Common myeloid progenitor, CD34-positive (primary cell): Measurements from ENCODE around the gene NMRAL1.
A peak's percentile ranks its signal among the peaks of the same experiment; 100 is the strongest.

ENCODE experiments used
- CTCF ChIA-PET: fragments of 350-600 bp; sonication (Branson Sonifier 250); formaldehyde crosslinking; loops from one replicate; lab custom pipeline; 2021; ENCODE audit warnings: antibody characterized with exemption; lab: Charles Lee
- POLR2A ChIA-PET: fragments of 350-600 bp; sonication (Branson Sonifier 250); formaldehyde crosslinking; loops from one replicate; lab custom pipeline; 2021; ENCODE audit warnings: antibody characterized with exemption; lab: Charles Lee
- DNase-seq, 3 donors: peaks; one replicate each; pipeline versions ENCODE4 v3.0.0 to v3.0.0-alpha.2; 2013
- H3K27ac ChIP-seq, 2 experiments: 1 replicate in 1 of 2; 2 replicates in 1 of 2; pipeline ENCODE4 v1.7.0; 2013; ENCODE audit warnings: inconsistent platforms in 2 of 2, low read length in 2 of 2, mild to moderate bottlenecking in 2 of 2, low read depth in 1 of 2, moderate library complexity in 1 of 2; ENCODE audit not compliant: severe bottlenecking in 2 of 2, insufficient read depth in 1 of 2, poor library complexity in 1 of 2
- H3K27me3 ChIP-seq, 5 experiments: replicated peaks in 2 of 5; 1 replicate in 3 of 5; 2 replicates in 2 of 5; pipeline versions ENCODE4 v1.6.1 to v1.7.0; 2013; ENCODE audit warnings: low read length in 4 of 5, mild to moderate bottlenecking in 2 of 5, moderate library complexity in 2 of 5, inconsistent platforms in 1 of 5; ENCODE audit not compliant: insufficient read depth in 5 of 5, control insufficient read depth in 4 of 5
- H3K36me3 ChIP-seq, 4 experiments: 1 replicate in 2 of 4; 2 replicates in 2 of 4; pipeline versions ENCODE4 v1.6.1 to v1.7.0; 2013; ENCODE audit warnings: low read length in 3 of 4, control low read depth in 1 of 4, mild to moderate bottlenecking in 1 of 4; ENCODE audit not compliant: control insufficient read depth in 4 of 4, insufficient read depth in 4 of 4
- H3K4me1 ChIP-seq, 4 experiments: 1 replicate in 3 of 4; 2 replicates in 1 of 4; pipeline versions ENCODE4 v1.6.1 to v1.7.1; 2013; ENCODE audit warnings: low read length in 3 of 4, mild to moderate bottlenecking in 3 of 4, control low read depth in 1 of 4, inconsistent platforms in 1 of 4, moderate library complexity in 1 of 4; ENCODE audit not compliant: control insufficient read depth in 4 of 4, insufficient read depth in 4 of 4; ENCODE audit errors: control extremely low read depth in 1 of 4
- H3K4me3 ChIP-seq, 7 experiments: 1 replicate in 4 of 7; 2 replicates in 3 of 7; pipeline versions ENCODE4 v1.5.1 to v1.7.0; 2013; ENCODE audit warnings: mild to moderate bottlenecking in 7 of 7, low read length in 6 of 7, moderate library complexity in 6 of 7, inconsistent platforms in 2 of 7, low read depth in 2 of 7, control low read depth in 1 of 7; ENCODE audit not compliant: insufficient read depth in 4 of 7, control insufficient read depth in 1 of 7; ENCODE audit errors: extremely low read depth in 1 of 7
- H3K9me3 ChIP-seq, 5 experiments: 1 replicate in 4 of 5; 2 replicates in 1 of 5; pipeline versions ENCODE4 v1.6.1 to v1.7.1; 2013; ENCODE audit warnings: low read length in 4 of 5, mild to moderate bottlenecking in 2 of 5, inconsistent platforms in 1 of 5, low read depth in 1 of 5, moderate library complexity in 1 of 5; ENCODE audit not compliant: control insufficient read depth in 4 of 5, insufficient read depth in 2 of 5; ENCODE audit errors: control extremely low read depth in 1 of 5
- WGBS: methylation state at CpG from one replicate; pipeline ENCODE4 v1.1.5; 2013; ENCODE audit not compliant: insufficient coverage; 5-methylcytosine and 5-hydroxymethylcytosine counted together

Gene NMRAL1

GRCh38 chr16:4471869-4472268 lies 2.6 kb downstream of the NMRAL1 start:
- ChIA-PET CTCF (interaction anchor here (0.6 to 1.7 kb wide), 4 partner anchors 8 to 959 kb away, joined by 3 to 4 read pairs (median 4); no protein-coding TSS in a partner anchor), POLR2A (no interaction called here)
- H3K4me1 ChIP-seq = peaks cover 2 to 30% (median 28%) of the 10 kb centered on the region in 4 experiments
- no peaks in the 10 kb centered on the region for H3K9me3 ChIP-seq
- no peak overlapping the region for H3K27ac ChIP-seq
- no peak for DNase-seq
- WGBS = 100% methylated on average over 2 of the region's 5 CpGs
- no peak overlapping the region for H3K4me3 ChIP-seq
- no peaks in the 10 kb centered on the region for H3K27me3 ChIP-seq
- peaks cover 5 to 17% (median 12%) of the 10 kb centered on the region in 4 experiments for H3K36me3 ChIP-seq

GRCh38 chr16:4468972-4469371 lies 5.5 kb downstream of the NMRAL1 start:
- H3K27me3 ChIP-seq = no peaks in the 10 kb centered on the region
- POLR2A ChIA-PET = no interaction called here
- no peak overlapping the region for H3K4me3 ChIP-seq
- DNase-seq = no peak
- H3K27ac ChIP-seq = no peak overlapping the region
- H3K4me1 ChIP-seq = peaks cover 0 to 8% (median 7%) of the 10 kb centered on the region in 4 experiments
- peaks cover 13 to 42% (median 33%) of the 10 kb centered on the region in 4 experiments for H3K36me3 ChIP-seq
- WGBS = 100% methylated on average over 5 of the region's 10 CpGs
- CTCF ChIA-PET = interaction anchor here (1.0 to 1.1 kb wide), 2 partner anchors 9 to 36 kb away, joined by 3 read pairs; no protein-coding TSS in a partner anchor
- H3K9me3 ChIP-seq = no peaks in the 10 kb centered on the region

- H3K9me3 ChIP-seq = no peaks in the 10 kb centered on the region
- peaks cover 13 to 52% (median 43%) of the 10 kb centered on the region in 4 experiments for H3K36me3 ChIP-seq
- ChIA-PET POLR2A (no interaction called here), CTCF (interaction anchor here (1.0 kb wide), 1 partner anchor 9 kb away, joined by 3 read pairs; no protein-coding TSS in a partner anchor)
- no peak overlapping the region for H3K4me3 ChIP-seq
- no peaks in the 10 kb centered on the region for H3K27me3 ChIP-seq
- 97% methylated on average over 16 of the region's 16 CpGs for WGBS
- no peak for DNase-seq
- H3K27ac ChIP-seq = no peak overlapping the region
- peaks cover 0 to under 1% (median 0%) of the 10 kb centered on the region in 4 experiments for H3K4me1 ChIP-seq
Measured at GRCh38 chr16:4467916-4468315, 6.5 kb downstream of the NMRAL1 start.

DNA sequence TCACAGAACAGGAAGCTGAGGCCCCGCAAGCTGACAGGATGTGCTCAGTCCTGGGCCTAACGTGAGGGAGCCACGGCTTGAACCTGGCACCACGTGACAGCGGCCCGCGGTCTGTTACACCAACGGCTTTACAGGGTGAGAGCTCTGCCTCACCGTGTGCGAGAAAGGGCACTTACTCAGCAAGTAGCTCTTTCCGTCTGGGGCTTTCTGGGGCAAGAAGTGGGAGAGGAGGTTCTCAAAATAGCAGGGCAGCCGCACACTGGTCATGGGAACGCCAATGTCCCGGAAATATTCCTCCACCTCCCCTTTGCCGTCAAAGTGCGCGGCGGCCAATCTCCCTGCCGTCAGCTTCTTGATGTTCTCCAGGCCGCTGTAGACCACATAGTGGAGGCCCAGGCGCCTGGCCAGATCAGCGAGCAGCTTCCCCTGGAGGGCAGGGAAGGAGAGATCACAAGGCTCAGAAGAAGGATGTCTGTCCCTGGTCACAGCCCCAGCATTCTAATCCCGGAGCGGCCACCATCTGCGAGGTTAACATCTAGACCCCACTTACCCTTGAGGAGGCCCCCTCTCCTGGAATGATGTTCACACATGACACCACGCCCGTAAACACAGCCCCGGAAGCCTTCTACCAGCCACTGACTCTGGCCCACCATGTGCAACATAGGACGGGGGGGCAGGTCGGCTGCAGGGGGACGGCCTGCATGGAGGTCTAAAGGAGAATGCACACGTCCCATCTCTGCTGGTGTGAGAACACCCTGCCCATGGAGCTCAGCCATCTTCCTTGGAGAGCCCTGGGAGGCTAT lies 8.2 kb downstream of the NMRAL1 start:
- Histone ChIP-seq H3K36me3 (peaks cover 13 to 61% (median 52%) of the 10 kb centered on the region in 4 experiments), H3K27me3 (no peaks in the 10 kb centered on the region), H3K27ac (no peak overlapping the region), H3K9me3 (no peaks in the 10 kb centered on the region), H3K4me3 (no peak overlapping the region), H3K4me1 (no peaks in the 10 kb centered on the region)
- WGBS = 96% methylated on average over 28 of the region's 32 CpGs
- ChIA-PET CTCF (interaction anchor here (1.2 to 2.1 kb wide), 2 partner anchors 10 to 14 kb away, joined by 3 to 4 read pairs; partner anchors contain the start of gene HMOX2), POLR2A (no interaction called here)
- DNase-seq = no peak

GRCh38 chr16:4463522-4464163 lies 10.8 kb downstream of the NMRAL1 start:
- no peak overlapping the region for H3K27ac ChIP-seq
- H3K4me3 ChIP-seq = no peak overlapping the region
- no peak for DNase-seq
- H3K4me1 ChIP-seq = peaks cover 0 to 8% (median 6%) of the 10 kb centered on the region in 4 experiments
- POLR2A ChIA-PET = no interaction called here
- CTCF ChIA-PET = interaction anchor here (0.8 to 1.3 kb wide), 4 partner anchors 9 to 61 kb away, joined by 3 to 7 read pairs (median 4); no protein-coding TSS in a partner anchor
- H3K36me3 ChIP-seq = peaks cover 11 to 66% (median 51%) of the 10 kb centered on the region in 4 experiments
- no peaks in the 10 kb centered on the region for H3K27me3 ChIP-seq
- 98% methylated on average over 22 of the region's 22 CpGs for WGBS
- no peaks in the 10 kb centered on the region for H3K9me3 ChIP-seq

- CTCF ChIA-PET = no interaction called here
- peaks cover 6 to 66% (median 47%) of the 10 kb centered on the region in 4 experiments for H3K36me3 ChIP-seq
- 92% methylated on average over 23 of the region's 27 CpGs for WGBS
Measured at GRCh38 chr16:4461250-4462085, 13.0 kb downstream of the NMRAL1 start.

More at GRCh38 chr16:4461250-4462085, 13.0 kb downstream of the NMRAL1 start:
- Histone ChIP-seq H3K4me1 (peaks cover 0 to 8% (median 6%) of the 10 kb centered on the region in 4 experiments), H3K4me3 (no peak overlapping the region), H3K27ac (no peak overlapping the region), H3K27me3 (no peaks in the 10 kb centered on the region), H3K9me3 (no peaks in the 10 kb centered on the region)
- peak in 2 of 3 donors; percentile 24 to 26 for DNase-seq
- POLR2A ChIA-PET = no interaction called here
